DND-41 (cell line): ENCODE measurements around the gene DDX52.
"Not testable (repeated sequence)": the region's sequence is repeated elsewhere in the genome, so short reads cannot be mapped to it uniquely, and the experiment has no call there.

Source experiments
- ATAC-seq: fragments of 200-7000 bp; cut with Tn5 transposase; 3 replicates; pipeline ENCODE4 v1.9.1; 2021; ENCODE audit warnings: low read depth; ENCODE audit not compliant: insufficient read depth
- DNase-seq: peaks from one replicate; pipeline ENCODE4 v3.0.0-alpha.2; 2020
- H2AFZ ChIP-seq: 2 replicates; pipeline ENCODE4 v1.6.0; 2012; ENCODE audit warnings: low read depth, low read length
- H3K27ac ChIP-seq: 2 replicates; pipeline ENCODE4 v1.5.1; 2012; ENCODE audit warnings: low read length, inconsistent platforms
- H3K27me3 ChIP-seq: fragments of 200-600 bp; sonication (generic); 2 replicates; pipeline ENCODE4 v1.6.0; 2012; ENCODE audit warnings: low read length, mild to moderate bottlenecking, inconsistent platforms; ENCODE audit not compliant: insufficient read depth, poor library complexity
- H3K36me3 ChIP-seq: 2 replicates; pipeline ENCODE4 v1.5.1; 2012; ENCODE audit warnings: low read length, inconsistent platforms; ENCODE audit not compliant: insufficient read depth
- H3K4me1 ChIP-seq: 2 replicates; pipeline ENCODE4 v1.5.1; 2012; ENCODE audit warnings: mild to moderate bottlenecking, low read length; ENCODE audit not compliant: insufficient read depth
- H3K4me2 ChIP-seq: 2 replicates; pipeline ENCODE4 v1.6.0; 2012; ENCODE audit warnings: mild to moderate bottlenecking, moderate library complexity, low read length, inconsistent platforms; ENCODE audit not compliant: insufficient read depth
- H3K4me3 ChIP-seq, 2 experiments: fragments of 200-600 bp in 1 of 2; shearing (Covaris generic) in 1 of 2; 2 replicates each; pipeline ENCODE4 v1.5.1; 2012 to 2016; ENCODE audit warnings: inconsistent platforms in 2 of 2, low read length in 2 of 2, mild to moderate bottlenecking in 2 of 2, low read depth in 1 of 2, moderate library complexity in 1 of 2
- H3K79me2 ChIP-seq: 2 replicates; pipeline ENCODE4 v1.6.0; 2012; ENCODE audit warnings: low read length, inconsistent platforms; ENCODE audit not compliant: insufficient read depth
- H3K9ac ChIP-seq: 2 replicates; pipeline ENCODE4 v1.6.0; 2012; ENCODE audit warnings: low read depth, mild to moderate bottlenecking, inconsistent platforms, low read length, moderate library complexity
- H3K9me3 ChIP-seq: 2 replicates; pipeline ENCODE4 v1.5.1; 2012; ENCODE audit warnings: low read length, moderate library complexity, mild to moderate bottlenecking, inconsistent platforms; ENCODE audit not compliant: insufficient read depth, severe bottlenecking
- H4K20me1 ChIP-seq: 2 replicates; pipeline ENCODE4 v1.6.0; 2012; ENCODE audit warnings: low read length; ENCODE audit not compliant: insufficient read depth
- EZH2 ChIP-seq: IDR thresholded peaks from 3 replicates; pipeline ENCODE4 v1.6.1; 2012; ENCODE audit warnings: borderline replicate concordance, low read depth, mild to moderate bottlenecking, moderate library complexity, low read length, inconsistent platforms; ENCODE audit not compliant: severe bottlenecking
- TF ChIP-seq, protein P1 (sequence below): IDR thresholded peaks from 2 replicates; pipeline ENCODE4 v1.5.1; 2012; ENCODE audit warnings: borderline replicate concordance, low read length, moderate library complexity, mild to moderate bottlenecking; ENCODE audit not compliant: poor library complexity, severe bottlenecking; ENCODE audit errors: extremely low read depth

The DDX52 gene

DNA sequence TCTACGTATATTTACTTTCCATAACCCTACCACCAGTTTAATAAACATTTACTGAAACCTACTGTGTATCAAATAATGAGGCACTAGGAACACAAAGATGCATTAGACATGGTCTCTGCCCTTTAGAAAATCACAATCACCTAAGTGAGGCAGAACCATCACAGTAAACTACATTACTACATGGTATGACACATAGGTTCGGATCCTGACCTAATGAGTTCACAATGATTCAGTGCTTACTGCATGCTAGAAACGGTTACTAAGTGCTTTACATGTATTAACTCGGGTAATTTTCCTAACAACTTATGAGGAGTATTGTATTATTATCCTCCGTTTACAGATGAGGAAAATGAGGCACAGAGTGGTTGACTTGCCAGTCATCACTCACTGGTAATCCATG is 28.9 kb downstream of the DDX52 start:
- H4K20me1 ChIP-seq, result no peaks in the 10 kb centered on the region
- no peaks in the 10 kb centered on the region for H3K27me3 ChIP-seq
- no peak overlapping the region for H2AFZ ChIP-seq
- H3K79me2 ChIP-seq, result no peaks in the 10 kb centered on the region
- TF ChIP-seq, protein P1, sequence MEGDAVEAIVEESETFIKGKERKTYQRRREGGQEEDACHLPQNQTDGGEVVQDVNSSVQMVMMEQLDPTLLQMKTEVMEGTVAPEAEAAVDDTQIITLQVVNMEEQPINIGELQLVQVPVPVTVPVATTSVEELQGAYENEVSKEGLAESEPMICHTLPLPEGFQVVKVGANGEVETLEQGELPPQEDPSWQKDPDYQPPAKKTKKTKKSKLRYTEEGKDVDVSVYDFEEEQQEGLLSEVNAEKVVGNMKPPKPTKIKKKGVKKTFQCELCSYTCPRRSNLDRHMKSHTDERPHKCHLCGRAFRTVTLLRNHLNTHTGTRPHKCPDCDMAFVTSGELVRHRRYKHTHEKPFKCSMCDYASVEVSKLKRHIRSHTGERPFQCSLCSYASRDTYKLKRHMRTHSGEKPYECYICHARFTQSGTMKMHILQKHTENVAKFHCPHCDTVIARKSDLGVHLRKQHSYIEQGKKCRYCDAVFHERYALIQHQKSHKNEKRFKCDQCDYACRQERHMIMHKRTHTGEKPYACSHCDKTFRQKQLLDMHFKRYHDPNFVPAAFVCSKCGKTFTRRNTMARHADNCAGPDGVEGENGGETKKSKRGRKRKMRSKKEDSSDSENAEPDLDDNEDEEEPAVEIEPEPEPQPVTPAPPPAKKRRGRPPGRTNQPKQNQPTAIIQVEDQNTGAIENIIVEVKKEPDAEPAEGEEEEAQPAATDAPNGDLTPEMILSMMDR, result no peak
- TF ChIP-seq EZH2, result no peak
- peaks cover 63% of the 10 kb centered on the region for H3K36me3 ChIP-seq
- H3K4me2 ChIP-seq, result no peak overlapping the region
- peaks cover 13% of the 10 kb centered on the region for H3K4me1 ChIP-seq
- no peak overlapping the region for H3K27ac ChIP-seq
- no peak for DNase-seq
- no peak overlapping the region for H3K9ac ChIP-seq
- H3K9me3 ChIP-seq, result no peaks in the 10 kb centered on the region
- no peak overlapping the region for H3K4me3 ChIP-seq
- no peak for ATAC-seq

DNA sequence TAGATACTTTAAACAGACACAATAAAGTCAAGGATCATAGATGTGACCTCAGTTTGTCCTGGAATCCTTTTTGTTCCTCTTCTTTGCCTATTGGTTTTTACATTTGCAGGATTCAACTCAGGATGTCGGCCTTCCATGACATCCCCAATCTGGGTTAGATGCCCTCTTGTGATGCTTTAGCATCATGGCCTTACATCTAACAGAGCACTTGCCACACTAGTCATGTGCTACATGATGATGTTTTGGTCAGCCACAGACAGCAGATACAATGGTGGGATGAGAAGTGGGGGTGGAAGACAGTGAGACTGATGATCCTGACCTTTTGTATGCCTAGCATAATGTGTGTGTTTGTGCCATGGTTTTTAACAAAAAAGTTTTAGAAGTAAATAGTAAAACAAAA is 32.3 kb downstream of the DDX52 start:
- Histone ChIP-seq H3K27me3 (no peaks in the 10 kb centered on the region), H3K4me2 (no peak overlapping the region), H3K36me3 (peaks cover 31% of the 10 kb centered on the region; the same call in 1 of the 2 replicates), H4K20me1 (no peaks in the 10 kb centered on the region), H3K27ac (peak overlapping the region; percentile 12; the same call in 1 of the 2 replicates), H3K79me2 (peaks cover 32% of the 10 kb centered on the region), H3K4me3 (no peak overlapping the region), H2AFZ (no peak overlapping the region), H3K4me1 (peaks cover 38% of the 10 kb centered on the region), H3K9me3 (no peaks in the 10 kb centered on the region), H3K9ac (no peak overlapping the region)
- no peak for ATAC-seq
- no peak for TF ChIP-seq EZH2
- TF ChIP-seq, protein P1, result no peak
- DNase-seq, result no peak

DNA sequence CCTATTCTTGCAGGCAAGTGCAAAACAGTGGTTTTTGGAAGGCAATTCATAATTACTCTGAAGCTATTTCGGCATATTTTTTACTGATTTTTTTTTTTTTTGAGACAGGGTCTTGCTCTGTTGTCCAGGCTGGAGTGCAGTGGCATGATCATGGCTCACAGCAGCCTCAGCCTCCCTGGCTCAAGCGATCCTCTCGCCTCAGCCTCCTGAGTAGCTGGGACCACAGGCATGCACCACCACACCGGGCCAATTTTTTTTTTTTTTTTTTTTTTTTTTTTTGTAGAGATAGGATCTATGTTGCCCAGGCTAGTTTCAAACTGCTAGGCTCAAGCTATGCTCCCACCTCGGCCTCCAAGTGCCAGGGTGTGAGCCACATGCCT is 33.2 kb downstream of the DDX52 start:
- H3K4me2 ChIP-seq, result peak overlapping the region; percentile 85
- peak overlapping the region; percentile 53 to 69; a peak in 3 of 4 replicates for H3K4me3 ChIP-seq
- ATAC-seq, H3K9me3 ChIP-seq, H4K20me1 ChIP-seq, H3K27me3 ChIP-seq: not testable (repeated sequence)
- H3K9ac ChIP-seq, result peak overlapping the region; percentile 79
- H3K4me1 ChIP-seq, result peaks cover 48% of the 10 kb centered on the region
- H2AFZ ChIP-seq, result peak overlapping the region; percentile 75
- peaks cover 25% of the 10 kb centered on the region; the same call in 1 of the 2 replicates for H3K36me3 ChIP-seq
- H3K79me2 ChIP-seq, result peaks cover 41% of the 10 kb centered on the region
- peak; percentile 37 for DNase-seq
- peak overlapping the region; percentile 88 for H3K27ac ChIP-seq

DNA sequence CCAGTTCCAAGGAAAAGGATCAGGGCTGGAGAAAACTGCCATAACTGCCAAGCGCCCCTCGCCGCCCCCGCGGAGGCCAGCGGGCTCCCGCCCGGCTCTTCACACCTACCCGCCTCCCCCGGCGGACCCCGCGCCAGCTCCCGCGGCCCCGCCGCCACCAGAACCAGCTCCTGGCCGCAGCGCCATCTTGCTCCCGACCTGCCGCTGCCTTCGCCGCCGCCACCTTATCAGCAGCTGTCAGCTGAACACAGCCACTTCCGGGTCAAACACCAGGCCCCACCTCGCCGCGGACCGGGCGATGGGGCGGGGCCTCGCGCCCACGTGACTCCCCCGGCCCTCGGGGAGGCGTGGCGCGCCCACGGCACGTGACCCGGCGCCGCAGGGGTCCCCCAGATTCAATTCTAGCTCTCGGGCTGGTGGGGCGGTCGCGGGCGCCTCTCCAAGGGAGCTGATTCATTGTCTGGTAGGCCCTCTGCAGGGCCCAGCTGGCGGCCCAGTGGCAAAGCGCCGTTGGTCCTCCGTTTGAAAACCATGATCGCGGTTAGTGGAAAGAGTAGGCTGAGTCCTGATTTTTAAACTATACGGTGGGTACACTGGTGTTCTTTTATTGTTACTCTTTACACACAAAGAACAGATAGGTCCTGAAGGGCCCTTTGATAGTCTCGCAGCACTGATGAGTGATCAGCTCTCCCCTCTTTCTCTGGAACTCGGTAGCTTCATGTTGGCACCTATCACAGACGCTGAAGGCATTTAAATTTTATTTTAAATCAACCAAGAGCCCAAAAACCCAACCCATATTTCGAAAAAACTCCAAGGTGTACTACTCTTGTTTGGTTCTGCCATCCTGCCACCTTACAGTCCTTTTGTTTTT is 33.8 kb downstream of the DDX52 start, which contains the start of gene SYNRG:
TSS of gene SYNRG (minus strand) at position 249 of the 871 bp plus-strand sequence. CDS start at position 186, 63 bp downstream.
- TF ChIP-seq EZH2, result no peak
- TF ChIP-seq, protein P1, result peak; percentile 65
- peak within 1 kb of the TSS; percentile 79 for H3K9ac ChIP-seq
- H3K36me3 ChIP-seq, result peaks cover 24% of the 10 kb centered on the region; the same call in 1 of the 2 replicates

More for the DNA sequence above, 33.8 kb downstream of the DDX52 start, which contains the start of gene SYNRG:
- DNase-seq (peak; percentile 97), ATAC-seq (peak; percentile 87)
- peak within 1 kb of the TSS; percentile 53 to 69 for H3K4me3 ChIP-seq
- no peaks in the 10 kb centered on the region for H3K27me3 ChIP-seq
- H3K4me2 ChIP-seq, result peak within 1 kb of the TSS; percentile 85
- H2AFZ ChIP-seq, result peak within 1 kb of the TSS; percentile 79
- peaks cover 47% of the 10 kb centered on the region for H3K79me2 ChIP-seq
- H3K4me1 ChIP-seq, result peaks cover 52% of the 10 kb centered on the region
- peaks cover 8% of the 10 kb centered on the region; the same call in 1 of the 2 replicates for H4K20me1 ChIP-seq
- no peaks in the 10 kb centered on the region for H3K9me3 ChIP-seq
- peak within 1 kb of the TSS; percentile 88 for H3K27ac ChIP-seq
